Measurements from ENCODE around the gene VPS9D1. TPM values are rescaled to one million over a fixed set of nuclear protein-coding genes. Genes with fewer than 3 reads are reported as not detected.

VPS9D1 gene
- total RNA-seq, 1 donor from 2014 or later: 1.6 TPM

GRCh38 chr16:89660146-89660545, 60.6 kb downstream of the VPS9D1 start:
- Histone ChIP-seq H3K9me3 (ENCODE audit: low read depth) (no peaks in the 10 kb centered on the region), H3K4me2 (no peak overlapping the region), H3K79me2 (ENCODE audit: low read depth) (peaks cover 50% of the 10 kb centered on the region), H3K4me3 (no peak overlapping the region), H3K36me3 (peaks cover 5% of the 10 kb centered on the region), H3K27ac (no peak overlapping the region), H4K20me1 (ENCODE audit: low read depth) (peaks cover 19% of the 10 kb centered on the region), H2AFZ (replicated peaks) (no peak overlapping the region), H3K4me1 (peaks cover 10% of the 10 kb centered on the region), H3K9ac (no peak overlapping the region), H3F3A (ENCODE audit: low read depth) (no peaks in the 10 kb centered on the region), H3K27me3 (no peaks in the 10 kb centered on the region)
- H3K4me3 Mint-ChIP-seq: peak overlapping the region; percentile 48
- DNase-seq (ENCODE audit: low spot score): no peak
- no peak overlapping the region for H3K27ac Mint-ChIP-seq
- peaks cover 47% of the 10 kb centered on the region for H3K36me3 Mint-ChIP-seq
- H3K4me1 Mint-ChIP-seq: peaks cover 14% of the 10 kb centered on the region
- TF ChIP-seq CTCF (IDR thresholded peaks at IDR 0.05) (no peak), EZH2 (IDR thresholded peaks at IDR 0.05) (no peak), EZH2phosphoT487 (IDR thresholded peaks at IDR 0.05) (no peak)
- peaks cover 13% of the 10 kb centered on the region for H3K9me3 Mint-ChIP-seq
- peaks cover 2% of the 10 kb centered on the region for H3K27me3 Mint-ChIP-seq (ENCODE audit: insufficient read depth, low read depth)

- TF ChIP-seq EZH2 (IDR thresholded peaks at IDR 0.05) (no peak), CTCF (IDR thresholded peaks at IDR 0.05) (no peak), EZH2phosphoT487 (IDR thresholded peaks at IDR 0.05) (no peak)
- Histone ChIP-seq H3K9me3 (ENCODE audit: low read depth) (no peaks in the 10 kb centered on the region), H3F3A (ENCODE audit: low read depth) (no peaks in the 10 kb centered on the region), H3K27ac (no peak overlapping the region), H3K79me2 (ENCODE audit: low read depth) (peaks cover 54% of the 10 kb centered on the region), H3K9ac (peak overlapping the region; percentile 34), H3K4me3 (peak overlapping the region; percentile 70), H2AFZ (replicated peaks) (peak overlapping the region; percentile 92), H3K4me2 (peak overlapping the region; percentile 85), H4K20me1 (ENCODE audit: low read depth) (peaks cover 28% of the 10 kb centered on the region), H3K4me1 (peaks cover 10% of the 10 kb centered on the region), H3K36me3 (peaks cover 5% of the 10 kb centered on the region), H3K27me3 (no peaks in the 10 kb centered on the region)
- Mint-ChIP-seq H3K27ac (no peak overlapping the region), H3K27me3 (ENCODE audit: insufficient read depth, low read depth) (peaks cover 2% of the 10 kb centered on the region), H3K36me3 (peaks cover 33% of the 10 kb centered on the region), H3K9me3 (peaks cover under 1% of the 10 kb centered on the region), H3K4me1 (peaks cover 14% of the 10 kb centered on the region), H3K4me3 (peak overlapping the region; percentile 92)
- DNase-seq (ENCODE audit: low spot score): peak; percentile 53
Measured at GRCh38 chr16:89658221-89658879, 62.3 kb downstream of the VPS9D1 start.

- Mint-ChIP-seq H3K36me3 (peaks cover 31% of the 10 kb centered on the region), H3K27me3 (ENCODE audit: insufficient read depth, low read depth) (peaks cover 2% of the 10 kb centered on the region), H3K4me1 (peaks cover 14% of the 10 kb centered on the region), H3K9me3 (no peaks in the 10 kb centered on the region), H3K27ac (no peak within 1 kb of the TSS), H3K4me3 (peak within 1 kb of the TSS; percentile 92)
- Histone ChIP-seq H4K20me1 (ENCODE audit: low read depth) (peaks cover 28% of the 10 kb centered on the region), H3K9me3 (ENCODE audit: low read depth) (no peaks in the 10 kb centered on the region), H3K27ac (no peak within 1 kb of the TSS), H3K9ac (peak within 1 kb of the TSS; percentile 82), H3K4me3 (peak within 1 kb of the TSS; percentile 70), H3K79me2 (ENCODE audit: low read depth) (peaks cover 56% of the 10 kb centered on the region), H2AFZ (replicated peaks) (peak within 1 kb of the TSS; percentile 92), H3F3A (ENCODE audit: low read depth) (no peaks in the 10 kb centered on the region), H3K27me3 (no peaks in the 10 kb centered on the region), H3K4me1 (peaks cover 10% of the 10 kb centered on the region), H3K36me3 (peaks cover 5% of the 10 kb centered on the region), H3K4me2 (peak within 1 kb of the TSS; percentile 85)
- TF ChIP-seq EZH2phosphoT487 (IDR thresholded peaks at IDR 0.05) (peak; percentile 24), EZH2 (IDR thresholded peaks at IDR 0.05) (peak; percentile 7), CTCF (IDR thresholded peaks at IDR 0.05) (no peak)
- peak; percentile 97 for DNase-seq (ENCODE audit: low spot score)
Measured at GRCh38 chr16:89657442-89658220, 63.1 kb downstream of the VPS9D1 start, which contains the start of the genes CHMP1A and SPATA33. Gene CHMP1A (minus strand): TSS chr16:89657708. CDS start chr16:89657588, 120 bp downstream. Gene SPATA33 (plus strand): TSS chr16:89657836. CDS start chr16:89657912, 76 bp downstream.

Other genes starting within 250 kb of the VPS9D1 start
- 47.3 and 68.1 TPM in 2 replicates for gene ANKRD11, start 230.3 kb downstream of the VPS9D1 start, total RNA-seq (ENCODE audit: low replicate concordance)
- gene SPG7, start 212.5 kb downstream of the VPS9D1 start, total RNA-seq (ENCODE audit: low replicate concordance): 122 and 240 TPM in 2 replicates
- gene RPL13, start 160.2 kb downstream of the VPS9D1 start, total RNA-seq (ENCODE audit: low replicate concordance): 1,914 and 5,602 TPM in 2 replicates
- 5.2 and 21.1 TPM in 2 replicates for gene CPNE7, start 145.1 kb downstream of the VPS9D1 start, total RNA-seq (ENCODE audit: low replicate concordance)
- gene DPEP1, start 107.3 kb downstream of the VPS9D1 start, total RNA-seq (ENCODE audit: low replicate concordance): 0.24 and 0.74 TPM in 2 replicates
- 34.6 and 78.5 TPM in 2 replicates for gene CHMP1A, start 63.2 kb downstream of the VPS9D1 start, total RNA-seq (ENCODE audit: low replicate concordance)
- 9.3 and 14.1 TPM in 2 replicates for gene SPATA33, start 63.1 kb downstream of the VPS9D1 start, total RNA-seq (ENCODE audit: low replicate concordance)
- 75.6 and 107 TPM in 2 replicates for gene CDK10, start 34.2 kb downstream of the VPS9D1 start, total RNA-seq (ENCODE audit: low replicate concordance)
- gene SPATA2L, start 19.2 kb downstream of the VPS9D1 start, total RNA-seq (ENCODE audit: low replicate concordance): 7.6 and 13.2 TPM in 2 replicates
- 8.4 and 21.7 TPM in 2 replicates for gene ZNF276, start 639 bp upstream of the VPS9D1 start, total RNA-seq (ENCODE audit: low replicate concordance)
- 34.6 and 43.0 TPM in 2 replicates for gene FANCA, start 95.7 kb upstream of the VPS9D1 start, total RNA-seq (ENCODE audit: low replicate concordance)
- gene SPIRE2, start 107.6 kb upstream of the VPS9D1 start, total RNA-seq (ENCODE audit: low replicate concordance): 6.5 and 9.0 TPM in 2 replicates
- 95.6 and 127 TPM in 2 replicates for gene TCF25, start 152.7 kb upstream of the VPS9D1 start, total RNA-seq (ENCODE audit: low replicate concordance)
- 1.7 and 5.5 TPM in 2 replicates for gene MC1R, start 198.0 kb upstream of the VPS9D1 start, total RNA-seq (ENCODE audit: low replicate concordance)
- 41.4 and 107 TPM in 2 replicates for gene TUBB3, start 202.4 kb upstream of the VPS9D1 start, total RNA-seq (ENCODE audit: low replicate concordance)
- 55.1 and 101 TPM in 2 replicates for gene DEF8, start 227.9 kb upstream of the VPS9D1 start, total RNA-seq (ENCODE audit: low replicate concordance)